Skin epidermis (tissue), 12 donors: Measurements from ENCODE around the gene PDE4C.

Source experiments
- H3K27ac ChIP-seq, 21 experiments: fragments of 200-600 bp; sonication (generic) in 11 of 21; one replicate each; pipeline ENCODE4 v1.5.0; 2020; ENCODE audit warnings: mild to moderate bottlenecking in 3 of 21, inconsistent platforms in 2 of 21, moderate library complexity in 2 of 21
- H3K4me3 ChIP-seq, 7 experiments: fragments of 200-600 bp; sonication (generic) in 2 of 7; one replicate each; pipeline ENCODE4 v1.5.0; 2020; ENCODE audit warnings: inconsistent platforms in 2 of 7, mild to moderate bottlenecking in 2 of 7, moderate library complexity in 1 of 7

PDE4C gene

GRCh38 chr19:18257503-18258470, 31.5 kb upstream of the PDE4C start:
- Histone ChIP-seq H3K27ac (no peak overlapping the region), H3K4me3 (no peak overlapping the region)

GRCh38 chr19:18254546-18255503, 28.6 kb upstream of the PDE4C start:
- no peak overlapping the region for H3K27ac ChIP-seq

GRCh38 chr19:18253716-18254115, 27.5 kb upstream of the PDE4C start:
- Histone ChIP-seq H3K27ac (peak overlapping the region in 1 of 21 experiments; percentile 22), H3K4me3 (no peak overlapping the region)

More at GRCh38 chr19:18254546-18255503, 28.6 kb upstream of the PDE4C start:
- no peak overlapping the region for H3K4me3 ChIP-seq

- Histone ChIP-seq H3K4me3 (no peak overlapping the region), H3K27ac (no peak overlapping the region)
Measured at GRCh38 chr19:18253130-18253529, 26.9 kb upstream of the PDE4C start.

GRCh38 chr19:18252370-18252717, 26.1 kb upstream of the PDE4C start:
- Histone ChIP-seq H3K4me3 (no peak overlapping the region), H3K27ac (no peak overlapping the region)

- no peak overlapping the region for H3K27ac ChIP-seq
- H3K4me3 ChIP-seq, result no peak overlapping the region
Measured at GRCh38 chr19:18251587-18252369, 25.5 kb upstream of the PDE4C start.

DNA sequence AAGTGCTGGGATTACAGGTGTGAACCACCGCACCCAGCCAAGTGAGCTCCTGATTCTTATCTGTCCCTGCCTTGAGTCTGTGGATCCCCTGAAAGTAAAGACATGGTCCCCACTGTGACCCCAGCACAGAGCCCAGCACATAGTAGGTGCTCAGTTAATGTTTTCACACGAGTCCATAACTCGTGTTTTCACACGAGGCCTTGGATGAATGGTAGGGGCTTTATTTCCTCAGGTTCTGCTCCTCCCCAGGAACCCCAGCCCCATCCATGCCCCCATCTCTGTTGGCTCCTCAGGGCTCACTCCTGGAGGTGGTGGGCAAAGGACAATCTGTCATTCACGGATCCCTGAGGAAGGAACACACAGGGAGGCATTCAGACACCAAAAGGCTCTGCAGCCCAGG, 23.6 kb upstream of the PDE4C start:
- no peak overlapping the region for H3K4me3 ChIP-seq
- no peak overlapping the region for H3K27ac ChIP-seq

- Histone ChIP-seq H3K27ac (no peak overlapping the region), H3K4me3 (no peak overlapping the region)
Measured at GRCh38 chr19:18245297-18245696, 19.1 kb upstream of the PDE4C start.

DNA sequence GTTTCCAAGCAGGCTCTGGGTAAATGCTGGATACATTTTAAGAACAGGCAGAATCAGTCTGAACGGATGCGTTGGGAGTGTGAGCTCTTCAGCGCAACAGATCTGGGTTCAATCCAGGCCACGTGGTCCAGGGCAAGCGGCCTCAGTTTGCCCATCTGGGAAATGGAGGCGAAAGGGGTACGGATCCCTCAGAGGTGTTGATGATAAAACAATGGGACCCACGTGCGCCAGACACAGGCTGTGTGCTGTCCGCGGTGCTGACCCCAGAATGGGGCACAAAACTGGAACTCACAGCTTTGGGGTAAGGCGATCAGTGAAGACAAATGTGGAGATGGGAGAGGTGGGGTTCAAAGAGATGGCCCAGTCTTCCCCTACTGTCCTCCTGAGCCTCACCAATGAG, 13.1 kb upstream of the PDE4C start:
- Histone ChIP-seq H3K4me3 (no peak overlapping the region), H3K27ac (no peak overlapping the region)

GRCh38 chr19:18234194-18234593, 8.0 kb upstream of the PDE4C start:
- no peak overlapping the region for H3K4me3 ChIP-seq
- no peak overlapping the region for H3K27ac ChIP-seq

- Histone ChIP-seq H3K27ac (no peak overlapping the region), H3K4me3 (no peak overlapping the region)
Measured at GRCh38 chr19:18233224-18233825, 7.1 kb upstream of the PDE4C start.

- Histone ChIP-seq H3K4me3 (no peak overlapping the region), H3K27ac (no peak overlapping the region)
Measured at GRCh38 chr19:18232540-18233223, 6.4 kb upstream of the PDE4C start.

GRCh38 chr19:18231775-18232174, 5.5 kb upstream of the PDE4C start:
- H3K27ac ChIP-seq, result no peak overlapping the region
- no peak overlapping the region for H3K4me3 ChIP-seq

- Histone ChIP-seq H3K27ac (no peak overlapping the region), H3K4me3 (no peak overlapping the region)
Measured at GRCh38 chr19:18230941-18231734, 4.9 kb upstream of the PDE4C start.

DNA sequence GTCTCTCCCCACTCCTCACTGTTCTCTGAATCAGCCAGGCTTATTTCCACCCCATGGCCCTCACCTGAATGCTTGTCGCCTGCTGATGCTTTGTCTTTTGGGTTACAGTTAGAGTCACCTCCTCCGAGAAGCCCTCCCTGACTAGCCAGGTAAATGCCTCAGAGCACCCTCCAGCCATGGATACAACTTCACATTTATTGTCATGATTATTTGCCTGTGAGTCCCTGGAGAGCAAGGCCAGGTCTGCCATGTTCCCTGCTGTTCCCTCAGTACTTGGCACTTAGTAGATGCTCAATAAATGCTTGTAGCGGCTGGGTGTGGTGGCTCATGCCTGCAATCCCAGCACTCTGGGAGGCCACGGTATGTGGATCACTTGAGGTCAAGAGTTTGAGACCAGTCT, 3.7 kb upstream of the PDE4C start:
- H3K27ac ChIP-seq, result no peak overlapping the region
- H3K4me3 ChIP-seq, result no peak overlapping the region

- no peak overlapping the region for H3K4me3 ChIP-seq
- H3K27ac ChIP-seq, result no peak overlapping the region
Measured at GRCh38 chr19:18229474-18229873, 3.2 kb upstream of the PDE4C start.

DNA sequence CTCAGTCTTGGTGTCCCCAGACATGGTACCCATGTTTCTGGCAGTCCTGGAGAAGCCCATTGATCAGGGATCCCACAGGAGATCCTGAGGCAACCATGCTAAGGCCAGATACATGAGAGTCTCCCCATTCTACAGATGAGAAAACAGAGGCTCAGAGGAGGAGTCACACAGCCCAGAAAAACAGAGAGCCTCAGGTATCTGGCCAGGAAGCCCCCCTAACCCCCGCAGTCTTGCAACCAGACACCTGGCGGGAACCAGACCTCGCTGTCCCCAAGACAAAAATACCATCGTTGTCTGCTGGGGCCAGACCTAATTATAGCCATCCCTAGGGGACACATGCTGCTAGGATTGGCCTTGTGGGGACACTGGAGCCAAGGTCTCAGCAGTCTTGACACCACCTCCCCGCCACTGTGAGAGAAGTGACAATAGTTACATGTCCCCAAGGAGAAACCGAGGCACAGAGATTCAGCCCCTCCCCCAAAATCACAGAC, 1.6 kb upstream of the PDE4C start:
- H3K27ac ChIP-seq, result no peak overlapping the region
- no peak overlapping the region for H3K4me3 ChIP-seq
